GM19023 (cell line): Measurements from ENCODE around the gene CASP10.

ENCODE experiments used
- ATAC-seq: cut with Tn5 transposase; IDR thresholded peaks from one replicate; pipeline ENCODE4 v1.9.1; 2021; ENCODE audit warnings: mild to moderate bottlenecking, moderate library complexity; ENCODE audit not compliant: unreplicated experiment

CASP10 gene

DNA sequence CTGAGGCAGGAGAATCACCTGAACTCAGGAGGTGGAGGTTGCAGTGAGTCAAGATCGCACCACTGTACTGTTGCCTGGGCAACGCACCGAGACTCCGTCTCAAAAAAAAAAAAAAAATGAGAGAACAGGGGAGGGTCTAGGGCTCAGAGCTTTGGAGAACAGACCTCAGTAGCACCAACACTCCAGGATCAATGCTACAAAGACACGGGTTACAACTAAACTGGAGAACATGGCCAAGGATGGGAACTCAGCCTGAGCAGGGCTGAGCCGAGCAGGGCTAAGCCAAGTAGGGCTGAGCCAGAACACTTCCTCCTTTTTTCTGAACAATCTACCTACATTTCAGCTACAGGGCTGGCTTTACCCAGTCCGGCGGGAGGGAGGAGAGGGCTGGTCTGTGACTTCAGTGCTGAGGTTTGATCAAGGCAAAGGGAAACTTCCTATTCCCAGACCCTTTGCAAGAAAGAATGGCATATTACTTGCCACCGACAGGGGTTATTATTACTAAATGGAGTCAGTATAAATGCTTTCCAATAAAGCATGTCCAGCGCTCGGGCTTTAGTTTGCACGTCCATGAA lies 74.5 kb downstream of the CASP10 start:
- peak; percentile 58 for ATAC-seq

DNA sequence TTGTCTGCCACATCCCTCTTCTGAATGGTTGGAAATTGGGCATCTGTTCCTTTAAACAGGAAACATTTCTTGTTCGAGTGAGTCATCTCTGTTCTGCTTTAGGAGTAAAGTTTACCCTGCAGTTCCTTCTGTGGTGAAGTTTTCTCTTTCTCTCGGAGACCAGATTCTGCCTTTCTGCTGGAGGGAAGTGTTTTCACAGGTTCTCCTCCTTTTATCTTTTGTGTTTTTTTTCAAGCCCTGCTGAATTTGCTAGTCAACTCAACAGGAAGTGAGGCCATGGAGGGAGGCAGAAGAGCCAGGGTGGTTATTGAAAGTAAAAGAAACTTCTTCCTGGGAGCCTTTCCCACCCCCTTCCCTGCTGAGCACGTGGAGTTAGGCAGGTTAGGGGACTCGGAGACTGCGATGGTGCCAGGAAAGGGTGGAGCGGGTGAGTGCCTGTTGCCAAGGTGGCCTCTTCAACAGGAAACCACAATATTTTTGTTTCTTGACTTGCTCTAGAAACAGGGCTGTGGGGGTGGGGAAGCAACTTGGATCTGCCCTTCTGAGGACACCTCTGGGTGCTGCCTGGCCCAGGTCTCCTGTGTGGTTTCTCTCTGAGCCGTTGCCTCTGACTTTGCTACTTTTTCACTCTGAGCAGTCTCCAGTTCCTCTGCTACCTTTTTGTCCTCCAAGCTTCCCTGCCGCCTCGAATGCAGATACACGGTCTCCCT lies 75.2 kb downstream of the CASP10 start:
- peak; percentile 71 for ATAC-seq

DNA sequence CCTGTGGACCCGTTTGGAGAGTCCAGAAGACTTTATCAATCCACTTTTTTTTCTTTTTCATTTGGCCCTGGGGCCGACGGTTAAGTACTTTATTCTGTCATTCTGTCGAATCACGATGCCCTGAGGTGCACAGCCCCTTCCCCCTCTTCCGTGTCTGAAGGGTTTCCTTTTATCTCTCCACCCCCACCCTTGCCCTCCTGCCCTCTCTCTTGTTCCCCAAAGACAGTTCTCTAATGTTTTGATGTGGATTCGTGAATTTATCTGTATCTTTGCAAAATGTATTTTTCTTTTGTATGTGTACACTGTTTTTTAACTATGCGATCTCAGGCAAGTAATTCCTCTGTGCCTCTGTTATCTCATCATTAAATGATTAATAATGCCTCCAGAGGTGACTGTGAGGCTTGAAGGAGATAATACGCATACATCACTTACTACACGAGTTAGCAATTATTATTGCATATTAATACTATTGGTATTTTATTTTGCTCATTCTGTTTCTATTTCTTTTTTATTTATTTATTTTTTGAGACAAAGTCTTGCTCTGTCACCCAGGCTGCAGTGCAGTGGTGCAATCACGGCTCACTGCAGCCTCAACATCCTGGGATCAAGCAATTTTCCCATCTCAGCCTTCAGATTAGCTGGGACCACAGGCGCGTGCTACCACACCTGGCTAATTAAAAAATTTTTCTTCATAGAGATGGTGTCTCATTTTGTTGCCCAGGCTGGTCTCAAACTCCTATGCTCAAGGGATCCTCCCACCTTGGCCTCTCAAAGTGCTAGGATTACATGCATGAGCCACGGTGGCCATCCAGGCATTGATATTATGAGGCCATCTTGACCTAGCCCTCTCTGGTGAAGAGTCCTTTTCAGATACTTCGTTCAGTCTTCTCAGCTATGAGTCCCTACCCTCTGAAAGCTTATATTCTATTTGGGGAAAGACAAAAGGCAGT lies 76.0 kb downstream of the CASP10 start:
- peak; percentile 3 for ATAC-seq

DNA sequence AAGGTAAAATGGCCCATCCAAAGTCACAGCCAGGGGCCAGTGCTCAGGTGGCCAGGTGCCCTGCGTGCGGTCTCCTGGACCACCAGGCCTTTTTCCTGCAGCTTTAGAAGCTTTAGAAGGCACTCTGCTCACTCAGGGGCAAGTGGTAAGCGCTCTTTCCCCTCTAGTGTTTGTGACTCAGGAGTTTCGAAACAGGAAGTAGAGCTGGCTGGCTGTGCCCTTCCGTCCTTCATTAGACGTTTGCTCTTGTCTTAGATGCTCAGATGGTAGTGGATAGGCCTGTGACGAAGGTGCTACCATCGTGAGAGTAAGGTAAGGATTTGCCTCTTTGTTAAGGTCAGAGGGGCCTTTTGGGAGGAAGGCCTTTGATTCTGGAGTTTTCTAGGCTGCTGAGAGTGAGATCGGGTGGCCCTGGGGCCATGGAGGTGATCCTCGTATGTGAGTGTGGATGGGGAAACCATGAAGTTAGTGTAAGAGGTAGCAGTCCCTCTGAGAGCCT lies 77.4 kb downstream of the CASP10 start, which contains the start of gene CASP8:
TSS of gene CASP8 (plus strand) at position 235 of the 499 bp plus-strand sequence. CDS start 5,951 bp downstream, outside the sequence.
- ATAC-seq = no peak

DNA sequence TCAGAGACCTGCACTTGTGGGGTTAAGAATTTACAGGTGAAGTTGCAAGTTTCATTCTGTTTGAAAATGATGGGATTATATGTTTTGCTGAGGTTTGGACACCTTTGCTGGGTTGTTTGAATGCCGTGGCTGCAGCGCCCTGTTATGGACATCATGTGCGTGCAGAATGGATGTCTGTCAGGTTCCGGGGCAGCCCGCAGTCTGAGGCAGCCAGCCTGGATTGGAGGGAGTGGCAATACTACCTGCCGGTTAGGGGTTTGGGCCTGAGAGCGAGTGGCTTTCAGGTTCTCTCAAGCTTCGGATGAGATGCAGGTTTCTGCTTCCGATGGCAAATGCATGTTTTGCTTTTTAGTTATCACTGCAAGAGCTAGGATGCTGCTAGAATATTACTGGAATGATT lies 78.5 kb downstream of the CASP10 start:
- ATAC-seq = no peak

DNA sequence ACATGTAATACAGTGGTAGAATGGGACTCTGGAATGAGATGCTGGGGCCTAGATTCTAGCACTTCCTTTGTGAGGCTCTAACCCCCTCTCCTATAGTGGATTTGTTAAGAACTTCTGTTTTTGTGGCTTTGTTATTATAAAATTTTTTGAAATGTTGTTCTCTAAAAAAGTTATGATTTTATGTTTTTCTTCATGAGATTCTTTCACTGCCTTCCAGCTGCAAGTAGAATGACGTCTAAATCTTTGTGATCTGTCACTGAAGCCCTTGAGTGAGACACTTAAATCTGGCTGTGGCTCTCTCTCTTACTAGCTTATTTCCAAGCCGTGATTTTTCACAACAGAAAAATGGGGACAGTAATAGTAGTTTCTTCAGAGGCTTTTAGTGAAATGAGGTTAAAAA lies 79.0 kb downstream of the CASP10 start:
- ATAC-seq = no peak

DNA sequence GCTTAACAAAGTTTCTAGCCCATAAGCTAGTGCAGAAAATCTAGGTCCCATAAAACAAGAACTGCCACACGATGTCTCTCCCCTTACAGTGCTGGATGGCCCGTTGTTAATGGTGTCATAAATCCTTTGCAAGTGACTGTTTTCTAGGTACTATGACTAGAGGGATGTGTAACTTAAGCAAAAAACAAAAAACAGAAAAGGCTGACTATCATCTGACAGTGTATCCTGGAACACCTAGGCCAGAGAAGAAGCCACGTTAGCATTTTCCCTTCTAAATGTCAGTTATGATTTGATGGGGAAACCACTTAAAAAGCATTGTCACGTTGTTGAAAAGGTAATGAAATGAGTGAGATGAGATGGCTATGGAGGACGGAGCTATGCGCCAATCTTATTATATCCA lies 79.8 kb downstream of the CASP10 start:
- no peak for ATAC-seq

DNA sequence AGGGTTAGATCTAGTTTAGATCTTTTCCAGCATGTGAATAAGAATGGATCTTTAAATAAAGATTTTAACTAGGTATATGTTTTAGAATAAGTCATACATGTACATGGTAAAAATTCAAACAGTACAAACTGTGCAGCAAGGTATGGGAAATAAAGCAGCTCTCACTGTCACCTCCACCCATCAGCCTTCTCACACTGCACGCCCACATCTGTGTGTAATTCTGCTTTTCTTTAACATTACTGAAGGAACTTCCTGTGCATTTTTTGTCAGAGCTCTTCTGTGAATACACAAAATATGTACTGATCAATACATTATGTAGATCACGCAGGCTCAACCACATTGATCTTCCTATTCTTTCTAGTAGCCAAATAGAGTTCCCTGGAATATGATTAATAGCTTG lies 80.8 kb downstream of the CASP10 start:
- no peak for ATAC-seq

DNA sequence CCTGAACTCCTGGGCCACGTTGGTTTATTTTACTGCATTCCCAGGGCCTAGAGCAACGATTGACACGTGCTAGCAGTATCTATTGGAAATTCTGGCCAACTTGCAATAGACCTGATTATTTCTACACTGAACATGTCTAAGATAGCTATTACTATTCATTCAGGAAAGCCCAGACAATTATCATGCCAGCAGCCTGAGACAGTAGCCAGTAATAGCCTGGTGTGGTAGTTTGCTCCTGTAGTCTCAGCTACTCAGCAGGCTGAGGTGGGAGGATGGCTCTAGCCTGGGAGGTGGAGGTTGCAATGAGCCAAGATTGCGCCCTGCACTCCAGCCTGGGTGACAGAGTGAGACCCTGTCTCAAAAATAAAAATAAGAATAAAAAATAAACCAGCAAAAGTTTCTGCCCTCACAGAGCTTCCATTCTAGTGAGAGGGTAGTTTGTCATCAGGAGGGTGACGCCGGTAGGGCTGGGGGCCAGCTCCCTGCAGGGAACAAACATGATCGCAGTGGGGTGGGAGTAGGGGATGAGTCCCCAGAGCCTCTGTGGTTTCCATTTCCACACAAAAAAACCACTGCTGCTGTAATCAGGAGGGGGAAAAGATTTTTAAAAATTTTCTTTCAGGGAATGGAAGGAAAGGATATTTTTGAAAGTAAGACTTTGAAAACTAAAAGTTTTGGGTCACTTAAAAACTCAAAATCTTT lies 81.7 kb downstream of the CASP10 start:
- no peak for ATAC-seq

DNA sequence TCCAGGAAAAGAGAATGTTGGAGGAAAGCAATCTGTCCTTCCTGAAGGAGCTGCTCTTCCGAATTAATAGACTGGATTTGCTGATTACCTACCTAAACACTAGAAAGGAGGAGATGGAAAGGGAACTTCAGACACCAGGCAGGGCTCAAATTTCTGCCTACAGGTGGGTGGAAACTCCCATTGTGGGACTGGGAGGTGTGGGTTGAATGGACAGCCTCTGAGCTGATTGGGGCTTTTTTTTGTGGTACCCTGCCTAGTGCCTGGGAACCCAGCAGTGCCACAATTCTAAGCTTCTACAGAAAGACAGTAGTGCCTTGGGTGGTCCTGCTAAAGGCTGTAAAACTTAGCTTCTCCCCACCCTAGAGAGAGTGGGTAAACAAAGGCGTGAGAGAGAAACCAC lies 83.7 kb downstream of the CASP10 start:
- no peak for ATAC-seq

DNA sequence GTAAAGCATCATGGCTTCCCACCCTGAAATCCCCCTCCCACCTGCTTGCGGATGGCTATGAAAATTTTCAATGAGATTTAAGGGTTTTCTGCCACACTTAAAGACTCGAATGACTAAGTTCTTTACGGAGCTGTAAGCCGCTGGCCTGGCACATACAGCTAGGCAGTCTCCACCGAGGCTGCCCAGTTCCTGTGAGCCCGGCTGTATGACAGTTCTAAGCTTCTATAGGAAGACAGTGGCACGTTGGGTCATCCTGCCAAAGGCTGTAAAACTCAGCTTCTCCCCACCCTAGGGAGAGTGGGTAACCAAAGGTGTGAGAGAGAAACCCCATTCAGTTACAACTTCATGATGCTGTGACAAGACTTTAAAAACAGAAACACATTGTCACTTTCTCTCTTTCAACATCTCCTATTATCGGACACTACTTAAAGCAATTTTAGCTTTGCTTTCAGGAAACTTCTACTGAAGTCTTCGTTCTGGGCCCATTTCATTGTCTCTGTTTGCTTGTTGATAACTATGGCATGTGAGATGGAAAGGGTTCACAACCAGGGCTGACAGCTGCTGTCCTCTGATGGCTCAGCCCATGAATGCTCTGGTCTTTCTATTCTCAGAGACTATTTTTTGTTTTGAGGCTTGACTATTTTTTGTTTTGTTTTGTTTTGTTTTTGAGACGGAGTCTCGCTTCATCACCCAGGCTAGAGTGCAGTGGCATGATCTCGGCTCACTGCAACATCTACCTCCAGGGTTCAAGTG lies 84.5 kb downstream of the CASP10 start:
- ATAC-seq = no peak

DNA sequence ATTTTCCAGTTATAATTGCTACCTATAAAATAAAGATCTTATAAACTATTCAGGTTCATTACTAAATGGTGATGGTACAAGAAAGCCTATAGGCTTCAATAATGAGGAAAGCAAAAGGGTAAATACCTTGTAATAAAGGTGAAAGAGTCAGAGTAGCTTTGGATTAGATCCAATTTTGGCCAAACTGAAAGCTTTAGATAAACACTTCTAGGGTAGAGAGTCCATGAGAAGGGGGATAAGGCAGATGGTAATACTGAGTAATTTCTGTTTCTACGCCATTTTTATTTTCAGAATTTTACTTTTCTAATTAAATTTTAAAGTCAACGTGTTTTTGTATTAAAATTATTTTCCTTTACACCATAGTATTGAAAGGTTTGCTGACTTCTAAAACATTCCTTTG lies 86.8 kb downstream of the CASP10 start:
- ATAC-seq = no peak

DNA sequence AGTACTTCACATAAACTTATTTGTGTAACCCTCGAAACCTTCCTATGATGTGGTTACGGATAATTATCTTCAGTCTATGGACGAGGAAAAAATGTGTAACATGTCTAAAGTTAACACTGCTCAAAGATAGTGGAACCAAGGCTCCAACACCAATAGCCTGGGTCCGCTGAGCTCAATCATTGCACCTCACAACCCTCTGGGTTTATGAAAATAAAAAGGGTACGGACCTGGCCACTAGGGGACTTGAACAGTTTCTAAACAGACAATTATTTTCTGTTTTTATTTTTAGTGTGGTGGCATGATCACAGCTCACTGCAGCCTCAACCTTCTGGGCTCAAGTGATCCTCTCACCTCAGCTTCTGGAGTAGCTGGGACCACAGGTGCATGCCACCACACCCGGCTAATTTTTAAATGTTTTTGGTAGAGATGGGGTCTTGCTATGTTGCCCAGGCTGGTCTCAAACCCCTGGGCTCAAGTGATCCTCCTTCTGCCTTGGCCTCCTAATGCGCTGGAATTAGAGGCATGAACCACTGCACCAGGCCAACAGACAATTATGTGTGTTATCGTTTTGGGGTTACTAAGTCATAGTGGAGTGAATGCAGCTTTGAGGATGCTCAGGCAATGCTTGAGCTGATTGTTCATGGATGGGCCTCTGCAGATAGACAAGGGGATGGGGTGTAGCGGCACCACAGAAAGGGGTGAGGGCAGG lies 87.5 kb downstream of the CASP10 start:
- no peak for ATAC-seq

DNA sequence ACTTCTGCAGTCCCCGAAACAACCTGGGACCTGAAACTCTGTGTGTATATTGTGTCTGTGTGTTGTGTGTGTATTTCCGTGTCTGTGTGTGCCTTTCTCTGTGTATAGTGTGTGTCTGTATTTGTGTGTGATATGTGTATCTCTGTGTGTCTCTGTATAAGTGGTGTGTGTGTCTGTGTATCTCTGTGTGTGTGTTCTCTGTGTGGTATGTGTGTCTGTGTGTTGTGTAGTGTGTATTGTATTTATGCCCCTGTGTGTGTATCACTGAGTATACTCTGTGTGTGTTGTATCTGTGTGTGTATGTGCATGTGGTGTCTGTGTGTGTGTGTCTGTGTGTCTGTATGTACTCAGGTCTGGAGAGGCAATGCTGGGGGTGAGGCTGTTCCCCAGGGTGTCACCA lies 89.0 kb downstream of the CASP10 start:
- no peak for ATAC-seq

DNA sequence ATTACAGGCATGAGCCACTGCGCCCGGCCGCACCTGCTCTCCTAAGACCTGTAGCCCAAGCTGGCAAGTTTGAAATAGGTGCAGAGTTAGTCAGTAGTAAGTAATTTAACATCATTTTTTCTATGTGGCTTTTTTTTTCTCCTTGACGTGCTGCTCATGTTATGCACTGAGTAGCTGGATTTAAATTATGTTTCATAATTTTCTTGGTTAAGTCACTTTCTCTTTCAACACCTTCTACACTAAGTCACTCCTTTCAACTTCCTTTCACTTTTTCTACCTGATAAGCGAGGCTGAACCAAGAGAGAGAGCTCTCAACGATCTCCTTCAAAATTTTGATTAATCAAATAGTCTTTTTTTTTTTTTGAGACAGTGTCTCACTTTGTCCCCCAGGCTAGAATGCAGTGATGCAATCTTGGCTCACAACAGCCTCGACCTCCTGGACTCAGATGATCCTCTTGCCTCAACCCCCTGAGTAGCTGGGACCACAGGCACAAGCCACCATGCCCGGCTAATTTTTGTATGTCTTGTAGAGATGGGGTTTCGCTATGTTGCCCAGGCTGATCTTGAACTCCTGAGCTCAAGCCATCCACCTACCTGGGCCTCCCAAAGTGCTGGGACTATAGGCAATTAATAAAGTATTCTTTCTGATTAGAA lies 90.5 kb downstream of the CASP10 start:
- no peak for ATAC-seq

DNA sequence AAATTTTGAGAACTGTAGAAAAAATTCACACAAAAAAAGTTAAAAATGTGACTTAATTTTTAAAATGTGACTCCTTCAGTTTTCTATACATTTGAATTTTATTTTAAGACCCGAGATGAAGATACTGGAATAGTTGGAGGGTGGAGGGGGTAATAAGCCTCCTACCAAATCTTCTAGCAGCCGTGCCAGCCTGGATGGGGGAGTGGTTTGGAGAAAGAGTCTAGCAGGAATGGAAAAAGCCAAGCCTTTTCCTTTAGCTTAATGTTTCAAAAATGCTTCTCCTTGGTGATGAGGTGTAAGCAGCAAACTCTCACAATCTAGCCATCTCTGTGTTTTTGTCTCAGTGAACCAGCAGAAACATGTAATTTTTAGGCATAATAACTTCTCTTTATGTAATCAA lies 92.1 kb downstream of the CASP10 start:
- no peak for ATAC-seq

DNA sequence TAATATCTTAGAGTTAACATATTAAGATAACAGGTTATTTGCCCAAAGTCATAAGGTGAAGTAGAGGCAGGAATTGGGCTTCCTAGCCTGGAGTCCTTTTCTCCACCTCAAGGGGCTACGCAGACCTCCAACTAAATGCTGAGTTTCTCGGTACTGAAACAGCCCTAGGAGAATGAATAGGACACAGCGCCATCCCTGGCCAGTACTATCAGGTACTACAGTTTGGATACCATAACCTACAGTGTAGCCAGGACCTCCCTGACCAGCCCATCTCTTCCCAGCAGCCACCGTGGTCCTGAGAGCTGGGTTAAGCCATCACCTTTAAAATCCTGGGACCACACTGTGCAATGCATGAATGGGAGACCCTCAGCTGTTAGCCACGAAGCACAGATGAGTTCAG lies 93.0 kb downstream of the CASP10 start:
- ATAC-seq = no peak

DNA sequence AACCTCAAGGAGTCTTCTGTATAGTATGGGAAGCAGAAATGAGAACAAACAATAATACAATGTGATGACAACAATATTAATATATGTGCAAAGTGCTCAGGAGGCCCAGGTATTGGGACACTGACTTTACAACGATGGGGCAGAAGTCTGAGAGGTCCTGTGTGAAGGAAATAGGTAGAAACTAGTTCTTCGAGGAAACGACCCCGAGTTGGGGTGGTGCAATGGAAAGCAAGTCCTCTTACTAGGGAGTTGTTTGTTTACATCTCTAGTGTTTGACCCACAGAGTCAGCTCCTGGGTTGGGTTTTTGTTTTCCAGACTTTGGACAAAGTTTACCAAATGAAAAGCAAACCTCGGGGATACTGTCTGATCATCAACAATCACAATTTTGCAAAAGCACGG lies 93.6 kb downstream of the CASP10 start:
- ATAC-seq = no peak
